Skin epidermis (tissue), 12 donors: Measurements from ENCODE around the gene LPP.

ENCODE experiments used
- H3K27ac ChIP-seq, 21 experiments: fragments of 200-600 bp; sonication (generic) in 11 of 21; one replicate each; pipeline ENCODE4 v1.5.0; 2020; ENCODE audit warnings: mild to moderate bottlenecking in 3 of 21, inconsistent platforms in 2 of 21, moderate library complexity in 2 of 21
- H3K4me3 ChIP-seq, 7 experiments: fragments of 200-600 bp; sonication (generic) in 2 of 7; one replicate each; pipeline ENCODE4 v1.5.0; 2020; ENCODE audit warnings: inconsistent platforms in 2 of 7, mild to moderate bottlenecking in 2 of 7, moderate library complexity in 1 of 7

The LPP gene

GRCh38 chr3:188134856-188135255 is 19.1 kb upstream of the LPP start:
- no peak overlapping the region for H3K27ac ChIP-seq
- no peak overlapping the region for H3K4me3 ChIP-seq

- Histone ChIP-seq H3K4me3 (no peak overlapping the region), H3K27ac (peak overlapping the region in 1 of 21 experiments; percentile 22)
Observed at GRCh38 chr3:188135271-188135670, 18.7 kb upstream of the LPP start.

- Histone ChIP-seq H3K4me3 (no peak overlapping the region), H3K27ac (no peak overlapping the region)
Observed at GRCh38 chr3:188137051-188137450, 16.9 kb upstream of the LPP start.

GRCh38 chr3:188139466-188139865 is 14.5 kb upstream of the LPP start:
- Histone ChIP-seq H3K4me3 (no peak overlapping the region), H3K27ac (no peak overlapping the region)

GRCh38 chr3:188146219-188146618 is 7.7 kb upstream of the LPP start:
- H3K4me3 ChIP-seq, result no peak overlapping the region
- no peak overlapping the region for H3K27ac ChIP-seq

- H3K4me3 ChIP-seq, result no peak overlapping the region
- H3K27ac ChIP-seq, result no peak overlapping the region
Observed at GRCh38 chr3:188147782-188148181, 6.2 kb upstream of the LPP start.

- Histone ChIP-seq H3K4me3 (no peak overlapping the region), H3K27ac (no peak overlapping the region)
Observed at GRCh38 chr3:188148318-188148717, 5.6 kb upstream of the LPP start.

- Histone ChIP-seq H3K4me3 (no peak overlapping the region), H3K27ac (no peak overlapping the region)
Observed at GRCh38 chr3:188149587-188149986, 4.4 kb upstream of the LPP start.

- Histone ChIP-seq H3K27ac (no peak overlapping the region), H3K4me3 (no peak overlapping the region)
Observed at GRCh38 chr3:188150982-188151381, 3.0 kb upstream of the LPP start.

GRCh38 chr3:188151438-188151837 is 2.5 kb upstream of the LPP start:
- Histone ChIP-seq H3K27ac (no peak overlapping the region), H3K4me3 (no peak overlapping the region)

GRCh38 chr3:188152660-188153436 is 1.1 kb upstream of the LPP start:
- Histone ChIP-seq H3K27ac (peak overlapping the region; percentile 72 to 98 (median 93)), H3K4me3 (peak overlapping the region; percentile 76 to 95 (median 84))

GRCh38 chr3:188153437-188154013 is 432 bp upstream of the LPP start:
- Histone ChIP-seq H3K4me3 (peak overlapping the region; percentile 76 to 95 (median 84)), H3K27ac (peak overlapping the region; percentile 72 to 98 (median 93))

- Histone ChIP-seq H3K4me3 (peak overlapping the region; percentile 76 to 95 (median 84)), H3K27ac (peak overlapping the region in 20 of 21 experiments; percentile 72 to 98 (median 93))
Observed at GRCh38 chr3:188154809-188155574, 1.0 kb downstream of the LPP start.

- Histone ChIP-seq H3K4me3 (no peak overlapping the region), H3K27ac (peak overlapping the region in 2 of 21 experiments; percentile 21 to 93)
Observed at GRCh38 chr3:188156056-188156455, 2.1 kb downstream of the LPP start.

- no peak overlapping the region for H3K27ac ChIP-seq
Observed at GRCh38 chr3:188157407-188157806, 3.5 kb downstream of the LPP start.

GRCh38 chr3:188157971-188158370 is 4.0 kb downstream of the LPP start:
- H3K27ac ChIP-seq, result peak overlapping the region in 1 of 21 experiments; percentile 12
- no peak overlapping the region for H3K4me3 ChIP-seq

More at GRCh38 chr3:188157407-188157806, 3.5 kb downstream of the LPP start:
- H3K4me3 ChIP-seq, result no peak overlapping the region

- H3K4me3 ChIP-seq, result no peak overlapping the region
Observed at GRCh38 chr3:188158731-188159310, 4.9 kb downstream of the LPP start.

GRCh38 chr3:188160751-188161150 is 6.8 kb downstream of the LPP start:
- H3K27ac ChIP-seq, result no peak overlapping the region
- no peak overlapping the region for H3K4me3 ChIP-seq

More at GRCh38 chr3:188158731-188159310, 4.9 kb downstream of the LPP start:
- peak overlapping the region in 1 of 21 experiments; percentile 21 for H3K27ac ChIP-seq

GRCh38 chr3:188164248-188164687 is 10.3 kb downstream of the LPP start:
- H3K4me3 ChIP-seq, result no peak overlapping the region
- no peak overlapping the region for H3K27ac ChIP-seq

- no peak overlapping the region for H3K27ac ChIP-seq
- H3K4me3 ChIP-seq, result no peak overlapping the region
Observed at GRCh38 chr3:188165596-188165995, 11.6 kb downstream of the LPP start.
